GM12801 (cell line): ENCODE results near the gene INS.

ENCODE experiments used
- TF ChIP-seq, protein P1 (sequence below): IDR thresholded peaks from one replicate; pipeline ENCODE4 v1.5.1; 2011; ENCODE audit warnings: control low read depth; ENCODE audit not compliant: insufficient read length; ENCODE audit errors: extremely low read depth

Gene INS

GRCh38 chr11:2205981-2206690 lies 45.1 kb upstream of the INS start:
- TF ChIP-seq, protein P1, sequence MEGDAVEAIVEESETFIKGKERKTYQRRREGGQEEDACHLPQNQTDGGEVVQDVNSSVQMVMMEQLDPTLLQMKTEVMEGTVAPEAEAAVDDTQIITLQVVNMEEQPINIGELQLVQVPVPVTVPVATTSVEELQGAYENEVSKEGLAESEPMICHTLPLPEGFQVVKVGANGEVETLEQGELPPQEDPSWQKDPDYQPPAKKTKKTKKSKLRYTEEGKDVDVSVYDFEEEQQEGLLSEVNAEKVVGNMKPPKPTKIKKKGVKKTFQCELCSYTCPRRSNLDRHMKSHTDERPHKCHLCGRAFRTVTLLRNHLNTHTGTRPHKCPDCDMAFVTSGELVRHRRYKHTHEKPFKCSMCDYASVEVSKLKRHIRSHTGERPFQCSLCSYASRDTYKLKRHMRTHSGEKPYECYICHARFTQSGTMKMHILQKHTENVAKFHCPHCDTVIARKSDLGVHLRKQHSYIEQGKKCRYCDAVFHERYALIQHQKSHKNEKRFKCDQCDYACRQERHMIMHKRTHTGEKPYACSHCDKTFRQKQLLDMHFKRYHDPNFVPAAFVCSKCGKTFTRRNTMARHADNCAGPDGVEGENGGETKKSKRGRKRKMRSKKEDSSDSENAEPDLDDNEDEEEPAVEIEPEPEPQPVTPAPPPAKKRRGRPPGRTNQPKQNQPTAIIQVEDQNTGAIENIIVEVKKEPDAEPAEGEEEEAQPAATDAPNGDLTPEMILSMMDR: no peak

DNA sequence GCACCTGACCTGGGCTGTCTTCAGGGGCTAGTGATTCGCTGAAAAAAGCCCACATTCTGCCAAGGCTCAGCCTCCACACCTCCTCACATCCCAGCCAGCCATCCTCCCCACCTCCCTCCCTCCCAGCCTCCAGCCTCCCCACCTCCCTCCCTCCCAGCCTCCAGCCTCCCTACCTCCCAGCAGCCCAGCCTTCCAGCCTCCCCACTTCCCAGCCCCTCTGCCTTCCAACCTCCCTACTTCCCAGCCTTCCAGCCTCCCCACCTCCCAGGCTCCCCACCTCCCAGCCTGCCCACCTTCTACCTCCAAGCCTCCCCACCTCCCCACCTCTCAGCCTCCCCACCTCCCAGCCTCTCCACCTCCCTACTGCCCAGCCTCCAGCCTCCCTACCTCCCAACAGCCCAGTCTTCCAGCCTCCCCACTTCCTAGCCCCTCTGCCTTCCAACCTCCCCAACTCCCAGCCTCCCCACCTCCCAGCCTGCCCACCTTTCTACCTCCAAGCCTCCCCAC lies 44.3 kb upstream of the INS start:
- TF ChIP-seq, protein P1: no peak

- TF ChIP-seq, protein P1: no peak
Measured at GRCh38 chr11:2204361-2205213, 43.6 kb upstream of the INS start.

GRCh38 chr11:2203440-2204259 lies 42.6 kb upstream of the INS start:
- TF ChIP-seq, protein P1: no peak

- TF ChIP-seq, protein P1: no peak
Measured at GRCh38 chr11:2202900-2203439, 42.0 kb upstream of the INS start.

DNA sequence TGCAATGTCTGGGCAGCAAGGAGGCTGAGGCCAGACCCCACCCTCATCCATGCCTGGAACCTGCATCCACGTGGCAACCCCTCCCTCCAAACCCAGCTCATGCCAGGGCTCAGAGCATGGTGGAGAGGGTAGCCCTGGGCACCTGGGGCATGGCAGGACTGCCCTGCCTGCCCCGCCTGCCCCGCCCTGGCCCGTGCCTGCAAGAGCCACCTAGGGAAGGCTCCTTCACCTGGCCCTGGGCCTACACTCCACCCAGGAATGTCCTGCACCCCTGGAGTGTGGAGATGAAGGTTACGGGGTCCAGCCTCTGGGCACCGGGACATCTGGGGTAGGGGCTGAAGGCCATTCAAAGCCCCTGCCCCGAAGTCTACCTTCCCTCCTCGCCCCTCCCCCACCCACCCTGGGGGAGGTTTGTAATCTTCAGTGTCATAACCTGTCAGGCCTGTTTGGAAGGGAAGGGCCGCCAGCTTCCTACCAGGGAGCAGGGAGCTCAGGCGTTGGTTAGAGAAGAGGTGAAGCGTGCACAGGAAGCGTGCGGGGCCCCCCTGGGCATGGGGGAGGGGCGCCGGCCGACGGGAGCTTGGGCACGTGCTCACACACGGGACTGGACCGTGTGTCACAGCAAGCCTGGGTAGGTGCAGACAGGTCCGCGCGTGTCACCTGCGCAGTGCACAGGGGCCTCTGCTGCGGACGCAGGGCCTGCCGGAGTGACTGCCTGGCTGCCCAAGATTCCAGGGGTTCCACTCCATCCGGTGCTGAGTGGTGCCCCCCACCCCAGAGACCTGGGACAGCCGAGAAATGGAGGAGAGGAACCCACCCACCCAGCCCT lies 41.3 kb upstream of the INS start:
- TF ChIP-seq, protein P1: no peak
